ENCODE data around the gene WNT9B.
"Not testable (repeated sequence)": the region's sequence is repeated elsewhere in the genome, so short reads cannot be mapped to it uniquely, and the experiment has no call there.

WNT9B gene

GRCh38 chr17:46822388-46822921 lies 28.9 kb upstream of the WNT9B start:
- DNase-seq, result no peak

GRCh38 chr17:46823657-46824056 lies 27.7 kb upstream of the WNT9B start:
- no peak for DNase-seq

- no peak for DNase-seq
Observed at GRCh38 chr17:46826116-46826515, 25.3 kb upstream of the WNT9B start.

- no peak for DNase-seq
Observed at GRCh38 chr17:46827274-46827673, 24.1 kb upstream of the WNT9B start.

GRCh38 chr17:46831573-46832330 lies 19.6 kb upstream of the WNT9B start:
- DNase-seq, result no peak

- DNase-seq, result no peak
Observed at GRCh38 chr17:46832331-46832821, 19.0 kb upstream of the WNT9B start.

- DNase-seq, result no peak
Observed at GRCh38 chr17:46832945-46833839, 18.2 kb upstream of the WNT9B start.

- no peak for DNase-seq
Observed at GRCh38 chr17:46833840-46834208, 17.6 kb upstream of the WNT9B start.

- DNase-seq, result no peak
Observed at GRCh38 chr17:46834846-46835245, 16.5 kb upstream of the WNT9B start.

- DNase-seq, result no peak
Observed at GRCh38 chr17:46836500-46836899, 14.9 kb upstream of the WNT9B start.

GRCh38 chr17:46837521-46837920 lies 13.9 kb upstream of the WNT9B start:
- DNase-seq, result no peak

- no peak for DNase-seq
Observed at GRCh38 chr17:46839211-46839610, 12.2 kb upstream of the WNT9B start.

- not testable (repeated sequence) for DNase-seq
Observed at GRCh38 chr17:46840596-46840995, 10.8 kb upstream of the WNT9B start.

GRCh38 chr17:46841561-46842379 lies 9.6 kb upstream of the WNT9B start:
- DNase-seq, result no peak

- DNase-seq, result no peak
Observed at GRCh38 chr17:46842835-46843234, 8.5 kb upstream of the WNT9B start.

- no peak for DNase-seq
Observed at GRCh38 chr17:46847204-46848191, 3.9 kb upstream of the WNT9B start.

GRCh38 chr17:46848534-46848933 lies 2.8 kb upstream of the WNT9B start:
- DNase-seq, result no peak

GRCh38 chr17:46850688-46851028 lies 725 bp upstream of the WNT9B start:
- DNase-seq, result no peak

- DNase-seq, result no peak
Observed at GRCh38 chr17:46853896-46854444, 2.6 kb downstream of the WNT9B start.

- DNase-seq, result no peak
Observed at GRCh38 chr17:46854515-46854914, 3.1 kb downstream of the WNT9B start.

- DNase-seq, result no peak
Observed at GRCh38 chr17:46854948-46855347, 3.6 kb downstream of the WNT9B start.
